ENCODE results near the gene ELAVL2.
A peak's percentile ranks its signal among the peaks of the same experiment; 100 is the strongest.

ELAVL2 gene

DNA sequence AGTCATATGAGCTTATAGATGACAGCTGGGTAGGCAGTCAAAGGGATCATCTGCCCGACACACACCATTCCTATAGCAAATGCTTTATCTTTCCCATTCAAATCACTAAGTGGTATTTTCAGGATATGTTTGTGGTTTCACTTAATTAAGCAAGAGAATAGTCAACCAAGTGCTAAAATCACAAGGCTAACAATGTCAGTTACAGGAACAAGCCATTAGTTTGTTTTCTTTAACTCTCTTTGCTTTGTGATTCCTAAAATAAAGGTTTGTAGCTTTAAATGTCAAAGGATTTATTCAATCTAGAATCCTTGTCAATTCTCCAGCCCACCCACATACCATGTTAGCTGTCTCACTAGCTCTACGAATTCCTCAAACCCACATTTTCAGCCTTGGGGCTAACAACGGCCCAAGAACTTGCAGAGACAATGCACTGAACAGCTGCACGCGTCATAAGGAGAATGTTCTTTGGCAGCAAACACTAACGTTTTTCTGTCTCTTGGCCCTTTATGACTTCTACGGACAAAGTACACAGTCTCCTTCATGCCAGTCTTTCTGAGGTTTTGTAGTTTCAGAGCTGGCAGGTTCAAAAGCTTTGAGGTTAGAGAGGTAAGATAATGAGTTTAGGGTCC is 56.6 kb downstream of the ELAVL2 start:
- H3K4me3 ChIP-seq (ENCODE audit: low read length): no peak overlapping the region
- DNase-seq (ENCODE audit: low read depth): peak; percentile 78
- TF ChIP-seq, protein P1, sequence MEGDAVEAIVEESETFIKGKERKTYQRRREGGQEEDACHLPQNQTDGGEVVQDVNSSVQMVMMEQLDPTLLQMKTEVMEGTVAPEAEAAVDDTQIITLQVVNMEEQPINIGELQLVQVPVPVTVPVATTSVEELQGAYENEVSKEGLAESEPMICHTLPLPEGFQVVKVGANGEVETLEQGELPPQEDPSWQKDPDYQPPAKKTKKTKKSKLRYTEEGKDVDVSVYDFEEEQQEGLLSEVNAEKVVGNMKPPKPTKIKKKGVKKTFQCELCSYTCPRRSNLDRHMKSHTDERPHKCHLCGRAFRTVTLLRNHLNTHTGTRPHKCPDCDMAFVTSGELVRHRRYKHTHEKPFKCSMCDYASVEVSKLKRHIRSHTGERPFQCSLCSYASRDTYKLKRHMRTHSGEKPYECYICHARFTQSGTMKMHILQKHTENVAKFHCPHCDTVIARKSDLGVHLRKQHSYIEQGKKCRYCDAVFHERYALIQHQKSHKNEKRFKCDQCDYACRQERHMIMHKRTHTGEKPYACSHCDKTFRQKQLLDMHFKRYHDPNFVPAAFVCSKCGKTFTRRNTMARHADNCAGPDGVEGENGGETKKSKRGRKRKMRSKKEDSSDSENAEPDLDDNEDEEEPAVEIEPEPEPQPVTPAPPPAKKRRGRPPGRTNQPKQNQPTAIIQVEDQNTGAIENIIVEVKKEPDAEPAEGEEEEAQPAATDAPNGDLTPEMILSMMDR (conservative IDR thresholded peaks at IDR 0.05; ENCODE audit: low read length): no peak

DNA sequence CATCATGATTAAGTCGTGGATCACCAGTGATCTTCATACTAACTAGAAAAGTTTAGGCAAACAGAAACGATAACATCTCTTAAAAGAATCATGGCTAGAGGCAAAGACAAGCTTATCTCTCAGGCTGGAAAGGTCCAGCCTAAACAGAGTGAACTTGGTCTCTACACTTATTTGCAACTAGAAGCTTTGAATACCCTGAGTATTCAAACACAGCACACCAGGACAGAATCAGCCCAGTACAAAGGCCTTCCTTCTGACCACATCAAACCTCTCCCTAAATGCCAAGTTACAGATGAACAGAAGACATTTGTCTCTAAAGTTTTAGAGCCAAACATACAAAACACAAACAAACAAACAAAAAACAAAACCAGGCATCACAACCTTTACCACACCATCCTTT is 57.2 kb downstream of the ELAVL2 start:
- H3K4me3 ChIP-seq (ENCODE audit: low read length): no peak overlapping the region

DNA sequence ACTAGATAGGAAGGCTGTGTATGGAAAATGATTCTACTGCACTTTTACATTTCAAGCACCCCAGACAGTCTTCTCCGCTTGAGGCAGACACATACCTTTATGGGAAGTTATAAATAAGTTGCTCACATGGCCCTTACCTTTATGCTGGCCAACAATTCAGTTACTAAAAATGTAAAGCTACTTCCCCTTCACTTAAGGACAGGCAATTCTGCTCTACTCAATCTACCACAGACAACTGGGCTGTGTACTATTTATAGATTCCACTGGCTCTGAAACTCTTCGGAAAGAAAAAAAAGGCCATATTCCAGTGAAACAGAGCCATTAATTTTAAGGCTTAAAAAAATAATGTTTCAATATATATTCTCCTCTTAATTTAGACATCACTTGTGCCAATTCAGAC is 59.4 kb downstream of the ELAVL2 start:
- DNase-seq (ENCODE audit: low read depth): no peak
- TF ChIP-seq, protein P1 (conservative IDR thresholded peaks at IDR 0.05; ENCODE audit: low read length): no peak
- no peak overlapping the region for H3K4me3 ChIP-seq (ENCODE audit: low read length)

More for the DNA sequence above, 57.2 kb downstream of the ELAVL2 start:
- TF ChIP-seq, protein P1 (conservative IDR thresholded peaks at IDR 0.05; ENCODE audit: low read length): no peak
- DNase-seq (ENCODE audit: low read depth): no peak

DNA sequence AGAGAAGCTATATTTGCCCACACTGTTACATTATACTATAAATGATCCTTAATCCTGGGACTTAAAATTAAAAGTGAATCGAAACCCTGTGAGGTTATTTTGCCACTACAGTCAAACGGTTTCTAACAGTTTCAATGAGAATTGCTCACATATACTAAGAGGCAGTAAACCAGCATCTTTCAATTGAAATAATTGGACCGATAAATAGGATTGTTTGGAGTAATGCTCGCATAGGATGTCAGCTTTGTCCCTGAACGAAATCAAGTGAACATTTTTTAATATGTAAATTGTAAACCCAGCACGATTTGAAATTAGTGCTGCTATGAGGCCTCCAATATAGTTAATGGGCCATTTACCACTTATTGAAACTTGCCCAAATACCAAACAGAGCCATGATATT is 60.5 kb downstream of the ELAVL2 start:
- no peak for DNase-seq (ENCODE audit: low read depth)
- H3K4me3 ChIP-seq (ENCODE audit: low read length): no peak overlapping the region

DNA sequence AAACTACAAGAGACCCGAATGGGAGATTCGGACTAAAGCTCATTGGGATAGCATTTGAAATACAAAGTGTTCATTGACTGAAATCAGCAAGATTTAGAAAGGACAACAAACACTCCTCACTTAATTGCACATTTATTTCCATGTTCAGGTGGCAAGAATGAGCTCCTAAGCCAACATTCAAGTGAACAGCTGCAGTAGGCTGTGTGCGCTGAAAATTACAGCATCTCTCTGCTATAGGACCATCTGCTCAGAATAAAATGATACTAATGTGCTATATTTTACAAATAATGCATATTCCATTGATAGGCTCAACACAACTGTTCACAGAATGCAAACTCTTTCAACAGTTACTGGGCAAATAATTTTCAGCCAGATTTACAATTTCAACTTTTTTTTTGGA is 61.8 kb downstream of the ELAVL2 start:
- H3K4me3 ChIP-seq (ENCODE audit: low read length): no peak overlapping the region
- DNase-seq (ENCODE audit: low read depth): no peak
- TF ChIP-seq, protein P1 (conservative IDR thresholded peaks at IDR 0.05; ENCODE audit: low read length): no peak

More for the DNA sequence above, 60.5 kb downstream of the ELAVL2 start:
- TF ChIP-seq, protein P1 (conservative IDR thresholded peaks at IDR 0.05; ENCODE audit: low read length): no peak

DNA sequence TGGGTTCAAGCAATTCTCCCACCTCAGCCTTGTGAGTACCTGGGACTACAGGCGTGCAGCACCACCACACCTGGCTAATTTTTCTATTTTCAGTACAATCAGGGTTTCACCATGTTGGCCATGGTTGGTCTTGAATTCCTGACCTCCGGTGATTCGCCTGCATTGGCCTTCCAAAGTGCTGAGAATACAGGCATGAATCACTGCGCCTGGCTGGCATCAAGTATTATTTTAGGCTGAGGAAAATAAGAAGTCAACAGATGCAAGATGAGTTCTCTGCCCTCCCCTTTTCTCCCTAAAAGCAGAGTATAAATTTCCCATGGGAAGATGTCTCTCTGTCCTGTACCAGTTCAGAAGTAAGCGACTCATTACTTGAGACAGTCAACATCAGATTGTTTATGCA is 71.5 kb downstream of the ELAVL2 start:
- TF ChIP-seq, protein P1 (conservative IDR thresholded peaks at IDR 0.05; ENCODE audit: low read length): no peak
- no peak for DNase-seq (ENCODE audit: low read depth)
- H3K4me3 ChIP-seq (ENCODE audit: low read length): no peak overlapping the region

DNA sequence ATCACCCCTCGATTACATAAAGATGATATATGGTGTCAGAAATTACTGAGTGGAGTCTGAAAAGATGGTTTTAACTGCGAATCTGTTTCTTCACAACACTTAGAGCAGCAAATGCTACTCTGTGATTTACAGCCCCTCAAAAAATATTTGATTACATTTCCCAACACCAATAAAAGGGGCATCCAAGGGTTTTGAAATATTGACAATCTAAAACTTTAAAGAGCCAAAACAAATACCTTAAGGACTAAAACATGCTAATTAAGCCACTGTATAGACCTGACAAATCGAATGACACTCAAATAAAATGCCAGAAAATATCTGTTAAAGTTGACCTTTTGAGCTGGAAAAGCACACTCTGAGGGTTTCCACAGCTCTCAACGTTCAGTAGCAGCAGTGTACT is 73.2 kb downstream of the ELAVL2 start:
- no peak for DNase-seq (ENCODE audit: low read depth)
- H3K4me3 ChIP-seq (ENCODE audit: low read length): no peak overlapping the region
- TF ChIP-seq, protein P1 (conservative IDR thresholded peaks at IDR 0.05; ENCODE audit: low read length): no peak

Data from AG10803 (cell line).